Stimulated activated CD8-positive, alpha-beta memory T cell treated with anti-CD3 and anti-CD28 coated beads, Interleukin-15, amount 100 ng/mL, for 24 hours (primary cell): ENCODE data around the gene HOXA3.

Experiments used
- DNase-seq: peaks from one replicate; pipeline ENCODE4 v3.0.0-alpha.2; 2020; ENCODE audit warnings: low read depth

HOXA3 gene

DNA sequence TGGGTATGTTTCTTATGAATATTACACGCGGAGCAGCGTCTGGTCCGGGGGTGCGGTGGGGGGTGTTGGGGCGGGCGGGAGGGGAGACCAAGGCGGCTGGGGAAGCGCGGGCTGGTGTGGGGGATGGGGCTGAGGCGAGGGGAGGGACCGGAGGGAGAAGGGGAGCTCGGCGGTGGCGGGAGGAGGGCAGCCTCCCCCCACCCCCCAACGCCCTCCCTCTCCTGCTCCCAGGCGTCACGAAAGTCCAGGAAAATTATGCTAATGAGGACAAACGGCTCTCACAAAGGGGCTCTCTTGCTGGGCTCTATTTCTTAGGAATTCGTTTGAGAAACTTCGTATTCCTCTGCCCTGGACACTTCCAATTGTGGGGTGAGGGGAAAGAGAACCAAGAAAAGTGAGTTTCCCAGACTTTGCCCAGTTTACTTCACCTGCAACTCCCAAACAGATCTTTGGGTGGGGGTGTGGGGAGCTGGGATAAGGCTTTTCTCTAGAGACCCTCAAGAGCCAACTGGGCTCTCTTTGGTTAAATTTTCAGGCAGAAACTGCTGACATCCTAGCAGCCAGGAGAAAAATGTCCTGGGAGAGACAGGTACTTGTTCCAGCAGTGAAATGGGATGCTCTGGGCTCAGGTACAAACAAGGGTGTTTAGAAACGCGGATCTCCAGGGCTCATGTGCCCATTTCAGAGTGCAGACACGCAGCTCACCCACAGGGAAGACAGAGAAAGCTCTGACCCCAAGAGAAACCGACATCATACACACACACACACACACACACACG, 38.2 kb downstream of the HOXA3 start:
- no peak for DNase-seq

- no peak for DNase-seq
These were observed 39.1 kb downstream of the HOXA3 start for GRCh38 chr7:27112955-27113949.

DNA sequence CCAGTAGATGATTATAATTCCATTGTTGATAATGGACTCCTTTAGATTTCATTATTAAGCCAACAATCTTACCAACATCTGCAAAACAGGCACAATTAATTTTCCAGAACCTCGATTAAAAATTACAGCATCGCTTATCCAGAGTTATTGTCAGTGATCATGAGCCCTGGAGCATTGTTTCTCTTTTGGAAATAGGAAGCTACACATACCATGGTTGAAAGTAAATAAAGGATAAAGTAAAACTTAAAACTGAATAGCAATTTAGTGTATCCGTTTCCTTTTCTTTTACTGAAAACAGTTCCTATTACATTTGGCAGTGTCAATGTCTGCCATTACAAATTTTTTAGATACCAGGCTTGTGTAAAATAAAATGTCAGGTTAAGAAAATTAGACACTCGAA, 40.0 kb downstream of the HOXA3 start:
- no peak for DNase-seq

DNA sequence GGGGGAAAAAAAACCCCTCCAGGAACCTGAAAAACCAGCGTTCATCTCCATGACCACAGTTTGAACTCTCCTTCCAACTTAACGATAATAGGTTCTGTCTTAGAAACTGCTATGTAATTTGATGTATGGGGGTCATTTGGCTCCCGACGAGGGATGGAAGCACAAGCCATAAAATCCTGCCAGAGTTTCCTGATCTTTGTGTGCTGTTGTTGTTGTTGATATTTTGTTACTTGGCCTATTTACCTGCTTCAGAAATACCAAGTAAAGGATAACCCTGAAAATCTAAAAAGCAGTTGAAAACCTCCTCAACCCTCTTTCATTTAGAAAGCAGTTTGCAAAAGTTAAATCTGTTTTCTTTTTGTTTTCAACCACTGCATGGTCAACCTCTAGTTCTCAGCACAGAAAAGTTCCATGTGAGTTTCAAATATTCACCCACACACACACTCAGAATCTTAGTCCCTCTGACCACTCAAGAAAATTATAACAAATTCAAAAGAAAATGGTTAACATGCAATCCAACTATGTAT, 40.6 kb downstream of the HOXA3 start:
- no peak for DNase-seq

DNA sequence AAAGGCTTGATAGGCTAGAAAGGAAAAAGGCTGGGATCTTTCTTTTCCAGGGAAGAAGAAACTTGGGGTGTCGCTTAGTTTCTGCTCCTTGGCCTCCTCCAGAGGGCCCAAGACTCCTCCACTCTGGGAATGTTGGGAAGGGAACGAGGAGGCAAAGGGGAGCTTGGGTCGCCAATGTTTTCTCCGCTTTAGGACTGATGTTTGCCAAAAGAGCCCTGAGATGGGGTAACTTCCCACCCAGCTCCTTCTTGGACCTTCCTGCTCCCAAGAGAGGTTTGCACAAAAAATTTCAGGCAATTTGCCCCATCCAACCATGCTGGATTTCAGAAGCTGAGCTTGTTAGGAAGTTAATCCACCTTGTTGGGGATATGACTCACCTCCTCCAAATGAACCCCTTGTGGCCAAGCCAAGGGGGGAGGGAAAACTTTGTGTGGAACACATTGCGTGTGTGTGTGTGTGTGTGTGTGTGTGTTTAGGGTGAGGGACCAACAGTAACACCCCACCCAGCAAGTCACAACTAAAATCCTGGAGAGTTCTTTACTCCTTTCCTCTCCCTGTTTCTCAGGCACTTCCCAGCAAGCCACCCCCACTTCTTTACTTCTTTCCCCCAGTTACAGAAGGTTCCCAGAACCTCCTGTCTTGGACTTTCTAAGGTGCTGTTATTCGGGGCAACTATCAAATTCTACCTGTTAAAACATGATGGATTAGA, 41.2 kb downstream of the HOXA3 start:
- no peak for DNase-seq

GRCh38 chr7:27110186-27111031, 42.0 kb downstream of the HOXA3 start:
- DNase-seq: no peak

- DNase-seq: no peak
These were observed 42.8 kb downstream of the HOXA3 start for GRCh38 chr7:27109466-27110185.

DNA sequence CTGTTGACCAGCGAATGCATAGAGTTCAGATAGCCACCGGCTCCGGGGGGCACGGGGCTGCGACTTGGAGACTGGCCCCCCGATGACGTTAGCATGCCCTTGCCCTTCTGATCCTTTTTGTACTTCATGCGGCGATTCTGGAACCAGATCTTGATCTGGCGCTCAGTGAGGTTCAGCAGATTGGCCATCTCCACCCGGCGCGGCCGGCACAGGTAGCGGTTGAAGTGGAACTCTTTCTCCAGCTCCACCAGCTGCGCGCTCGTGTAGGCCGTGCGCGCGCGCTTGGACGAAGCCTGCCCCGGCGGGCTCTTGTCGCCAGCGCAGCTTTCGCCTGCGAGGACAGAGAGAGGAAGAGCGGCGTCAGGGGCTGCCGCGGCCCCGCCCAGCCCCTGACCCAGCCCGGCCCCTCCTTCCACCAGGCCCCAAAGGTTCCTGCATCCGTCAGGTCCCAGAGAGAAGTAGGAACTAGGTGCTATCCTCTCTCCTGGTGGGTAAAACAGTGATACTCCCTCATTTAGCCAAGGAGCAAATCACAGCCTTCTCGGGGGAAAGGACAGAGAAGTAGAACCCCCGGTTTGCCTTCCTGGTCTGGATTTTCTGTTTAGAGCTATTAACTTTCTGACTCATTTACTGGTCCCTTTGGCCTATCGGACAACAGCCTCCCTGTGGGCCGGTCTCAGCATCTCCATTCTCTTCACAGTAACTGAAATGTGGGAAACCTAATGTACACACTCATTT, 43.8 kb downstream of the HOXA3 start:
- no peak for DNase-seq

- DNase-seq: no peak
These were observed 44.7 kb downstream of the HOXA3 start for GRCh38 chr7:27107391-27108381.

GRCh38 chr7:27106901-27107240, 45.5 kb downstream of the HOXA3 start:
- no peak for DNase-seq

GRCh38 chr7:27106181-27106900, 46.0 kb downstream of the HOXA3 start:
- DNase-seq: no peak

GRCh38 chr7:27105301-27106031, 46.9 kb downstream of the HOXA3 start:
- DNase-seq: no peak

- DNase-seq: no peak
These were observed 47.9 kb downstream of the HOXA3 start for GRCh38 chr7:27104341-27105058.

DNA sequence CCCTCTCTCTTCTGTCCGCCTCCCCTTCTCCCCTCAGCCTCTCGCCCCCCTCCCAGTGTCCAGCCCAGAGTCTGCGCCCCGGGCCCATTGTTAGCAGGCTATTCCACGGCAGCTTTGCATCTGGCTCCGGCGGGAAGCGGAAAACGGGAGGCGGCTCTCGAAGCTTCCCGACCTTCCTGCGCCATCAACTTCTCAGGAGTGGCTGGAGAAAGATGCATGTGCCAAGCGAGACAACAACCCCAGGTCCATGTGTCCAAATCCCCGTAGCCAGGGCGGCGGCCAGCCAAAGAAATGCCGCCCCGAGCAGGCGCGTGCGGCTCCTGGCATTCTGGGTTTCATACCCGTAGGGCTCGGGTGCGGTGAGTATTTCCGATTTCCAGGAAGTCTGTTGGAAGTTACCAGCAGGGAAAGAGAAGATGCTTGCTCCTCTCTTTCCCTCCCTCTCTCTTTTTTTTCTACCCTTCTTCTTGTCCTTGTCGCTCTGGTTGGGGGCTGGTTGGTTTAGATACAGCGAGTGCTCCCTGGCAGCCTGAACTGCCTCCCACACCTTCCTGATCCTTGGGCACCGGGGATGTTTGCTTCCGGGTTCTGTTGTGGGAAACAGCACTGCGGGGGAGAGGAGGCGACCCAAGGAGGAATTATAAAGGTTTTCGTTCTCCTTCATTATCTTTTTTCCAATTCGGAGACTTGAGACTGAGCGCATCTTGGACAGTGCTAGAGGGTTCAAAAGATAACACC, 48.7 kb downstream of the HOXA3 start:
- no peak for DNase-seq

- no peak for DNase-seq
These were observed 49.6 kb downstream of the HOXA3 start, which contains the start of gene HOXA2 for GRCh38 chr7:27102581-27103442. HOXA2 (minus strand) TSS chr7:27102683; CDS start chr7:27102500, 183 bp downstream.
